ENCODE data around the gene CACNB2.
A peak's percentile ranks its signal among the peaks of the same experiment; 100 is the strongest.

The CACNB2 gene

GRCh38 chr10:18140149-18140956, at the start of gene CACNB2:
TSS of gene CACNB2 (plus strand) at chr10:18140424.
- TF ChIP-seq GATA1 (IDR thresholded peaks at IDR 0.05; ENCODE audit: low read depth, low read length) (no peak), POLR2A (IDR thresholded peaks at IDR 0.05; ENCODE audit: low read length) (no peak)
- no peak for DNase-seq

- TF ChIP-seq POLR2A (IDR thresholded peaks at IDR 0.05; ENCODE audit: low read length) = no peak
Measured at GRCh38 chr10:18094332-18094731, 45.9 kb upstream of the CACNB2 start.

GRCh38 chr10:18094793-18095192, 45.4 kb upstream of the CACNB2 start:
- DNase-seq = no peak
- TF ChIP-seq GATA1 (IDR thresholded peaks at IDR 0.05; ENCODE audit: low read depth, low read length) = no peak
- TF ChIP-seq POLR2A (IDR thresholded peaks at IDR 0.05; ENCODE audit: low read length) = no peak

More at GRCh38 chr10:18094332-18094731, 45.9 kb upstream of the CACNB2 start:
- DNase-seq = no peak

GRCh38 chr10:18097524-18097923, 42.7 kb upstream of the CACNB2 start:
- DNase-seq = no peak
- no peak for TF ChIP-seq POLR2A (IDR thresholded peaks at IDR 0.05; ENCODE audit: low read length)
- no peak for TF ChIP-seq GATA1 (IDR thresholded peaks at IDR 0.05; ENCODE audit: low read depth, low read length)

- TF ChIP-seq GATA1 (IDR thresholded peaks at IDR 0.05; ENCODE audit: low read depth, low read length) (no peak), POLR2A (IDR thresholded peaks at IDR 0.05; ENCODE audit: low read length) (no peak)
- no peak for DNase-seq
Measured at GRCh38 chr10:18098201-18098600, 42.0 kb upstream of the CACNB2 start.

- no peak for TF ChIP-seq POLR2A (IDR thresholded peaks at IDR 0.05; ENCODE audit: low read length)
- TF ChIP-seq GATA1 (IDR thresholded peaks at IDR 0.05; ENCODE audit: low read depth, low read length) = no peak
- DNase-seq = no peak
Measured at GRCh38 chr10:18099415-18099814, 40.8 kb upstream of the CACNB2 start.

GRCh38 chr10:18100669-18101068, 39.6 kb upstream of the CACNB2 start:
- TF ChIP-seq POLR2A (IDR thresholded peaks at IDR 0.05; ENCODE audit: low read length) (no peak), GATA1 (IDR thresholded peaks at IDR 0.05; ENCODE audit: low read depth, low read length) (no peak)

GRCh38 chr10:18102404-18102803, 37.8 kb upstream of the CACNB2 start:
- DNase-seq = no peak
- TF ChIP-seq POLR2A (IDR thresholded peaks at IDR 0.05; ENCODE audit: low read length) = no peak
- no peak for TF ChIP-seq GATA1 (IDR thresholded peaks at IDR 0.05; ENCODE audit: low read depth, low read length)

More at GRCh38 chr10:18100669-18101068, 39.6 kb upstream of the CACNB2 start:
- no peak for DNase-seq

- peak; percentile 43 to 69 for DNase-seq
- no peak for TF ChIP-seq POLR2A (IDR thresholded peaks at IDR 0.05; ENCODE audit: low read length)
- no peak for TF ChIP-seq GATA1 (IDR thresholded peaks at IDR 0.05; ENCODE audit: low read depth, low read length)
Measured at GRCh38 chr10:18104223-18104872, 35.9 kb upstream of the CACNB2 start.

- no peak for DNase-seq
- no peak for TF ChIP-seq POLR2A (IDR thresholded peaks at IDR 0.05; ENCODE audit: low read length)
- TF ChIP-seq GATA1 (IDR thresholded peaks at IDR 0.05; ENCODE audit: low read depth, low read length) = no peak
Measured at GRCh38 chr10:18109341-18109870, 30.8 kb upstream of the CACNB2 start.

- TF ChIP-seq POLR2A (IDR thresholded peaks at IDR 0.05; ENCODE audit: low read length) (no peak), GATA1 (IDR thresholded peaks at IDR 0.05; ENCODE audit: low read depth, low read length) (no peak)
- DNase-seq = no peak
Measured at GRCh38 chr10:18113881-18114280, 26.3 kb upstream of the CACNB2 start.

- no peak for TF ChIP-seq POLR2A (IDR thresholded peaks at IDR 0.05; ENCODE audit: low read length)
- no peak for TF ChIP-seq GATA1 (IDR thresholded peaks at IDR 0.05; ENCODE audit: low read depth, low read length)
- no peak for DNase-seq
Measured at GRCh38 chr10:18117276-18117675, 22.9 kb upstream of the CACNB2 start.

- TF ChIP-seq POLR2A (IDR thresholded peaks at IDR 0.05; ENCODE audit: low read length) (no peak), GATA1 (IDR thresholded peaks at IDR 0.05; ENCODE audit: low read depth, low read length) (no peak)
- DNase-seq = no peak
Measured at GRCh38 chr10:18122753-18123152, 17.5 kb upstream of the CACNB2 start.

- no peak for DNase-seq
- TF ChIP-seq GATA1 (IDR thresholded peaks at IDR 0.05; ENCODE audit: low read depth, low read length) = no peak
- TF ChIP-seq POLR2A (IDR thresholded peaks at IDR 0.05; ENCODE audit: low read length) = no peak
Measured at GRCh38 chr10:18133046-18133445, 7.2 kb upstream of the CACNB2 start.
